GM21576 (cell line): ENCODE results near the gene ARMH1.
"Not testable (repeated sequence)": the region's sequence is repeated elsewhere in the genome, so short reads cannot be mapped to it uniquely, and the experiment has no call there.

ENCODE experiments used
- ATAC-seq: cut with Tn5 transposase; IDR thresholded peaks from one replicate; pipeline ENCODE4 v1.9.1; 2021; ENCODE audit warnings: mild to moderate bottlenecking, moderate library complexity; ENCODE audit not compliant: unreplicated experiment

ARMH1 gene

DNA sequence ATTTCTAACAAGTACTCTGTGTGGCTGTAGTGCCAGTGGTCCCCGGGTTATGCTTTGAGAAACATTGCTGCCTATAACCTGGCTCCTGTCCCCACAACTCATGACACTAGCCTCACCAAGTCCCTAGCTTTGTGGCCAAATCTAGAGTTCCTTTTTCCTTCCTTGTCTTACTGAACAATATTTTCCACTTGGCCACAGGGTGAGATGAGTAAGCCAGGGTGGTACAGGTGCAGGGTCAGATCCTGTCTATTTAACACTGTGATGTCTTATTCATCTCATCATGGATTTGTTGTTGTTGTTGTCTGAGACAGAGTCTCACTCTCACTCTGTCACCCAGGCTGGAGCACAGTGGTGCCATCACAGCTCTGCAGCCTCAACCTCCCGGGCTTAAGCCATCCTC lies 18.6 kb downstream of the ARMH1 start:
- no peak for ATAC-seq

DNA sequence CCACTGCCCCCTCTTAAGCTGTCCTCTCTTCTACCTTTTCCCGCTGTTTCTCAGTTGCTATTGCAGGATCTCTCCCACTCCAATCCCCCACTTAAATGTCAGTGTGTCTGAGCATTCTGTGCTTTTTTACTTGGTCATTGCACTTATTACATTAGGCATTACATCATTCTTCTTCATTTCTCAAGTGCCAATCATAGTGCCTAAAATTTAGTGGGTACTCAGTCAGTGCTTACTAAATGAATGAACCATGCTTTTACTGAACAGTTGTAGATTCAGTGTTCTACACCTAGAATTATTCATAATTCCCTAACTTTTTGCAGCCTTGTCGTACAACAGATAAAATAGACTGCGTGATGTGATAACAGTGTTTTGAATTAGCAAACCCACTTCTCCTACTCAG lies 19.4 kb downstream of the ARMH1 start:
- ATAC-seq, result no peak

DNA sequence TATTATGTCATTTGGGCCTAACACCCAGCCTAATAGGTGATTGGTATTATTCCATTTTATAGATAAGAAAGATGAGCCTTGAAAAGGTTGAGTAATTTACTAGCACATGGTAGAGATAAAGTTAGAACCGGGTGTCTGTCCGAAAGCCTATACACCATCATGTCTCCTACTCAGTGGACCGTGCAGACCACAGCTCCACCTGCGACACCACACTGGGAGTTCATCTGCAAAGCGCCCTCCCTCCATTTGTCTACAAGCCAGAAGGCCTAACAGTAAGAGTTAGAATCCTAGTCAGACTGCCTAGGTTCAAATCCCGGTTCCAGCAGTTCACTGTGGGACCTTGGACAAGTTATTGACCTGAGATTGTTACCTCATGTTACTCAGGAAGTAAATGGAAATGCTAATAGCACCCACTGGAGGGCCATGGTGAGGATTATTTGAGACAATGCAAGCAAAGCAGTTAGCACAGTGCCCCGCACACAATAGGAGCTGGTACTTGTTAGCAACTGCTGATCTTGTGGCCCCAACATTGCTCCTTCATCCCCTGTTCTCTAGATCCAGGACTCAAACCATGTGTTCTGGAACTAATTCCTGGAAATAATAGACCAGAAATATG lies 20.5 kb downstream of the ARMH1 start:
- ATAC-seq, result peak; percentile 73

DNA sequence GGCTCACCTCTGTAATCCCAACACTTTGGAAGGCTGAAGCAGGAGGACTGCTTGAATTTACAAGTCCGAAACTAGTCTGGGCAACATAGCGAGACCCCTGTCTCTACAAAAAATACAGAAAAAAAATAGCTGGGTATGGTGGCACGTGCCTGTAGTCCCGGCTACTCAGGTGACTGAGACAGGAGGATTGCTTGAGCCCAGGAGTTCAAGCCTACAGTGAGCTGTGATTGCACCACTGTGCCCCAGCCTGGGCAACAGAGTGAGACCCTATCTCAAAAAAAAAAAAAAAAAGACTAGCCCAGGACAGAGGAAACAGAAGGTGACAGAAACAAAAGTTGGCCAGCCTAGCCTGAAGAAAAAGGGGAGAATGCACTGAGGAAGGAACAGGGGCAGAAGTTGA lies 21.2 kb downstream of the ARMH1 start:
- ATAC-seq, result no peak

DNA sequence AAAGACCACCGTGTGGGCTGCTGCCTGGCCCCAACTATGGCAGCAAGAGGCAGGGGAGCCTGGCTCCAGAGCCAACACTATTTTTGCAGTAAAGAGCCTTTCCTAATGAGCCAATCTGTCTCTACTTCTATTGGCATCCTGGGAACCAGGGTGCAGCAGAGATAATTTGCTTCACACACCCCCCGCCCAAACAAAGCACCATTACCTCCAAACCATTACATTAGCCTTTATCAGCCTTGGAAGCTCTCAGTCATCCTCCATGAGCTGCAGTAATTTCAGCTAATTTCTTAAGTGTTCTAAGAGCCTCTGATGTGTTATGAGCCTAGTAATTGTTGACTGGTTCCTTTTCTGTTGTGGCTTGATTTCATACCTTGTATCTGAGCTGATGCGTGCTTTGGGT lies 21.6 kb downstream of the ARMH1 start:
- no peak for ATAC-seq

DNA sequence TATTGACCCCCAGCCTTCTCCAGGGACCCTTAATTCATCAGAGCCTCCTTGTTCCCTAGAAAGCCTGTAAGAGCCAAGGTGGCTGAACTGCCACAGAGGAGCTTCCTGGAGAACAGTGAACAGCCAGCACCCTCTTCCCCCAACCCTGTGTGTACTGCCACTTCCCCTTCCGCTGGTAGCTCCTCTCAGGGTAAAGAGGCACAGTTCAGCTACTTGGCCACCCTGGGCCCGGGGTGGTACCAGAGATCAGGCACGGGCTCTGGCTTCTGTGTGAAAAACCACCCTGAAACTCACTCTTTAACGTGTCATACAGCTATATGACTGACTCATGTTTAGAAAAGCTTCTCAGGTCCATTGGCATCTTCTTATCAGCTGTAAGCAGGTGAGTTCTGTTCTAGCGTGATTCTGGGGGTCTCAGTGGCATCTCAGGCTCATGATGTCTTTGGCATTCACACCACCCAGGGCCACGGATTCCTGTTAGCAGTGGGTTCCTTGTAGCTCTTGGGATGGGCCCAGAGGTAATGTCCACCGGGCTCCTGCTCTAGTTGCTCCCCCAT lies 22.4 kb downstream of the ARMH1 start:
- no peak for ATAC-seq

DNA sequence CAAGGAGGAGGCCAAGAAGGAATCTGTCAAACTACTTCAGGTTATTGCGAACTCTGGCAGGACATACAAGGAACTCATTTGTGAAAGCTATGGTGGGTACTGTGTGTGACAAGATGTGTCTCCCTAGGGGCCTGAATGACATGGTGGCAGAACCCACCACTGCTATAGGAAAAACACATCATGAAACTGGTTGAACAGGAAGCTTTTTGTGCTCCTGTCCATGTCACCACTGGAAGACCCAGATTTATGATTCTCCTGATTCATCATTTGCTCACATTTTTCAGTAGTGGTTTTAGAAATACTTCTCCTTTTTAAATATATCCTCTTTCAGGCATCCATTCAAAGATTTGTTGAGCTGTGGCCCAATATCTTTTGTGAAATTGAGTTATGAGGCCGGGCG lies 23.6 kb downstream of the ARMH1 start:
- ATAC-seq, result no peak

DNA sequence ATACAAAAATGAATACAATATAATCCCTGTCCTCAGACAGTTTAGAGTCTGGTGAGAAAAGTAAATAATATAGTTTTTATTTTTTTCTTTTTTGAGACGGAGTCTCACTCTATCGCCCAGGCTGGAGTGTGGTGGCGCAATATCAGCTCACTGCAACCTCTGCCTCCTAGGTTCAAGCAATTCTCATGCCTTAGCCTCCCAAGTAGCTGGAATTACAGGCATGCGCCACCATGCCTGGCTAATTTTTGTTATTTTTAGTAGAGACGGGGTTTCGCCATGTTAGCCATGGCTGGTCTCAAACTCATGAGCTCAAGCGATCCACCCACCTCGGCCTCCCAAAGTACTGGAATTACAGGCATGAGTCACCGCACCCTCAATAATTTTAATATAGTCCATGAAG lies 24.9 kb downstream of the ARMH1 start:
- not testable (repeated sequence) for ATAC-seq

DNA sequence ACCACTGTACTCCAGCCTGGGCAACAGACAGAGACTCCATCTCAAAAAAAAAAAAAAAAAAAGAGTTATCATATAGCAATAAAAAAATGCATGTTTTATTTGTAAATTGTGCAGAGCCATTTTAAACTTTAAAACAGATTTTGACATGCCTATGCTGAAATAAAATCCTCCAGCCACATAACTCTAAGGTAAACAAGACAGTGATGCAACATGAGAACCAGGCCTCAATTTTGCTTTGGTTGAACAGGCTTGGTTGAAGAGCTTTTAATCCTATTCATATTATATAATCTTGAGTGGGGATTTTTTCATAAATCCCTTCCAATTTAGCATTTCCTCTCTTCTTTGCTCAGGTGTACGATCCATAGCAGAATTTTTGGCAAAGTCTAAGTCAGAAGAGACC lies 26.1 kb downstream of the ARMH1 start:
- no peak for ATAC-seq

DNA sequence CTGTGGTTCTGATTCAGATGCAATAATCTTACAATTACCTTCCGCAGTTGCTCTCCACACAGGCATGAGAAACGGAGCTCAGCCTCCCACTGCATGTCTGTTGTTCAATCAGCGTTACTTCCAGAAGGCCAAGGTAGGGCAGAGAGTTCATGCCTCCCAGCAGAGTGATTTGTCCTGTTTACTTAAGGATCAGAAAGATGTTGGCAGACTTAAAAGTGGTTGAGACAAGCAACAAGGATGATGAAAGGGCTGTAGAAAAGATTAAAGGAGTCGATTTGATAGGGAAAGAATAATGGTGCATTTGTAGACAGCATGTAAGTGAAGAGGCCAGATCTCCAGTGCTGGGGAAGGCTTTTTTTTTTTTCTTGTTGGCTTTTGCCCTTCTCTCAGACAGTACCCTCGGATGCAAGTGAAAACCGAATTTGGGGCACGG lies 26.6 kb downstream of the ARMH1 start:
- no peak for ATAC-seq

DNA sequence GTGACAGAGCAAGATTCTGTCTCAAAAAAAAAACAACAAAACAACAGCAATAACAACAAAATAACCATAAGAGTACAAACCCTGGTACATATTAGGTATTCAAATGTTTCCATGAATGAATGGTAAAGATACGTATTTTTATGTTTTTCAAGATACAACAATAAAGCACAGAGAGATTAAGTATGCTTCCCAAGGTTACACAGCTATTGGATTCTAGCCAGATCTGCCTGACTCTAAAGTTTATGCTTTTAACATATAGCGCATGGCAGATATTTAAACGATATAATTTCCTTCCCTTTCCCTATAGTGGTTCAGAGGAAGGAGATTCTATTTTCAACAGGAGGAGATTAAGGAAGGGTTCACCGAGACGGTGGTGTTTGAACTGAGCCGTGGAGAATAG lies 31.0 kb downstream of the ARMH1 start:
- ATAC-seq, result no peak

DNA sequence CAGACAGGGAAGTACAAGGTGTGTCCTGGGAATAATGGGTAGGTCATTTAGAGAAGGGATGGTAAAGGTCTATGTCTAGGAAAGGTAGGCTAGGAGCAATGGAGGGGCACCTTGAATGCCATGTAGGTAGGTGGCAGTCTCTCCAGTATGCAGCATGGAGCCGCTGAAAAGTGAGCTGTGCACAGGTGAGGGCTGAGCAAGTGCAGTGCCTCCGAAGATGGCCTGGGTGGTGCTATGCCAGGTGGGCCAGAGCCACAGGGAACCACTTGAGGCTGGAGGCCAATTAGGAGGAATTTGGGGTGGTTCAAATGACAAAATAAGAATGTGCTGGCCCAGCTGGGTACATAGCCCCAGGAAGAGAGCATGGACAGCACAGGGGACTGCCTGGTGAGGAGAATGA lies 31.4 kb downstream of the ARMH1 start:
- ATAC-seq, result no peak

DNA sequence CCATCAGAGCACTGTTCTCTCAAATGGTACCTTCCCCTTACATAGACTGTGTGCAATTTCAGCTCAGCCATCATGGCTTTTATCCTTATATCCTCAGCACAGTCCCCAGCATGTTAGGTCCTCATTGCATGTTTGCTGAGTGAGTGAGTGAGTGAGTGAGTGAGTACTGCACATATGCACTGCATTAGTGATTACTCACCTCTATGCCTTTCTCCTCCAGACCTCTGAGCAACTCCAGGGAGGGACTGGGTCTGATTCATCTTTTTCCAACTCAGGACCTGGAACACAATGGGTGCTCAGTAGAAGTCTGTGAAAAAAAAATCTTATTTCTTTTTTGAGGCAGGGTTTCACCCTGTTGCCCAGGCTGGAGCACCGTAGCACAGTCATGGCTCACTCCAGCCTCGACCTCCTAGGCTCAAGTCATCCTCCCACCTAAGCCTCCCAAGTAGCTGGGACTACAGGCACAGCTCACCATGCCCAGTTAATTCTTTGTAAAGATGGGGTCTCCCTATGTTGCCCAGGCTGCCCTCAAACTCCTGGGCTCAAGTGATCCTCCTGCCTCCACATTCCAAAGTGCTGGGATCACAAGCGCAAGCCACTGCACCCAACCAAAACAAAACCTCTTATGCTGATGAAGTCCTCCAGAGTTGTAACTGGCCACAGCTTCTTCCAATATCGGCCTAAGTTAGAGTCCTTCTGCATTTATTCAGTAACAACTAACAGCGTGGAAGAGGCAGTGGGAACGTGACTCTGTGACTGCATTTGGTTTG lies 32.8 kb downstream of the ARMH1 start:
- no peak for ATAC-seq

DNA sequence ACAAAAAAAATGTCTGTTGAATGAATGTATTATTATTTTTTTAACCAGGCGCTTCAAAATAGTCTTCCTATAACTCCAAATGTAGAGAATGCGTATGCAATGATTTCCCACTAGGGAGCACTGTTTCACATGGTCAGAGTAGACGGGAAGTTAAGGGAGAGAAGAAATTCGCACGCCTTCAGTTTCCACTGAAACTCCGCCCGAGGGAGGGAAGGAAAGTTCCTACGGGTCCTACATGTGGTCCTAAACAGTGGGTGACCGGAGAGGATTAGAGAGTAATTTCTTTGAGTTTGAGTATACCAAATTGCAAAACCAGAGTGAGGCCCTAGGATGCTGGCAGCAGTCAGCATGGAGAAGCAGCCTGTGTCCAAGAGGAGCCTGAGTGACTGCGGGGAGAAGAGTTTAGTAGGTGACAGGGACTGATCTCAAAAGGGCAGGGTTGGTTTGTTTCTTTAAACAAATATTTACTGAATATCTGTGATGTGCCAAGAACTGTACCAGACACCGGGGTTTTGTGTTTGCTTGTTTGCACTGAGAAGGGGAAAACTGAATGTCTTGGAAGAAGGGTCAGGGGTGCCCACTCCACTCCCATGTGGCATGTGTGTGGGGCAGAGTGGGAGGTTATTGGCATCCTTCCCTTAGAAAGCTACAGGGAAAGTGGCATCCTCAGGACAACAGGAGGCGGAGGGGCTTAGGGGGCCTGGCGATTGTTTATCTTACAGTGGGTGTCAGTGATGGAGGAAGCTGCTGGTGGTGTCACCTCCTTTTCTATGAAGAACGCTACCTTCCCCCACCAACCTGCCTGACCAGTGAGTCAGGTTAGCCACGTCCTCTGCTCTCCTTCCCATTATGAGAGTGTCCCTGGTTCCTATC lies 33.7 kb downstream of the ARMH1 start:
- no peak for ATAC-seq

DNA sequence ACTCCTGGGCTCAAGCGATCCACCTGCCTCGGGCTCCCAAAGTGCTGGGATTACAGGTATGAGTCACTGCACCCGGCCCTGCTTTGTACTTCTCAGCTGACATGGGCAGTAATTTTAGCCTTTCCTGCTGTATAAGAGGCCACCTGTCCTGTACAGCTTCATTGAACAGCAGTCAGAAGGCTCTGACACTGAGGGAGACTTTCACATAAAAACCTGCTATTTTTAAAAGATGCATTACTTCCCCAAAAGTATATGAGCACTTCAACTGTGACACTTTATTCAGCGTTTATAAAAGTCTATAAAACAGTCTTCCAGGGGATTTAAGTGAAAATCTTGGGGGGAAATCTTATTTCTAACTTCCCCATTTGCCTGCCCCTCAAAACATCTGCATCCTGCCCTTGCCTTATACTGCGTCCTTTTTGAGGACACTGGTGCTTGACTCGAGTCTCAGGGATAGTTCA lies 38.8 kb downstream of the ARMH1 start:
- peak; percentile 57 for ATAC-seq

DNA sequence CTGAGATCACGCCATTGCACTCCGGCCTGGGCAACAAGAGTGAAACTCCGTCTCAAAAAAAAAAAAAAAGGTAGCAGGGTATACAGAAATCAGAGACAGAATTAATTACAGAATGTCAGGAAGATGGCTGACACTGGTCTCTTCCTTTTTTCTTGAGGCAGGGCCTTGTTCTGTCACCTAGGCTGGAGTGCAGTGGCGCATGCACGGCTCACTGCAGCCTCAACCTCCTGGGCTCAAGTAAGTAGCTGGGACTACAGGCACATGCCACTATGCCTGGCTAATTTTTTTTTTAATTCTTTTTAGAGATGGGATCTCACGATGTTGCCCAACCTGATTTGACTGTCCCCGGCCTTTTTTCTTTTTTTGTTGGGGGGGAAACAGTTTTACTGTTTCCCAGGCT lies 40.0 kb downstream of the ARMH1 start:
- no peak for ATAC-seq

DNA sequence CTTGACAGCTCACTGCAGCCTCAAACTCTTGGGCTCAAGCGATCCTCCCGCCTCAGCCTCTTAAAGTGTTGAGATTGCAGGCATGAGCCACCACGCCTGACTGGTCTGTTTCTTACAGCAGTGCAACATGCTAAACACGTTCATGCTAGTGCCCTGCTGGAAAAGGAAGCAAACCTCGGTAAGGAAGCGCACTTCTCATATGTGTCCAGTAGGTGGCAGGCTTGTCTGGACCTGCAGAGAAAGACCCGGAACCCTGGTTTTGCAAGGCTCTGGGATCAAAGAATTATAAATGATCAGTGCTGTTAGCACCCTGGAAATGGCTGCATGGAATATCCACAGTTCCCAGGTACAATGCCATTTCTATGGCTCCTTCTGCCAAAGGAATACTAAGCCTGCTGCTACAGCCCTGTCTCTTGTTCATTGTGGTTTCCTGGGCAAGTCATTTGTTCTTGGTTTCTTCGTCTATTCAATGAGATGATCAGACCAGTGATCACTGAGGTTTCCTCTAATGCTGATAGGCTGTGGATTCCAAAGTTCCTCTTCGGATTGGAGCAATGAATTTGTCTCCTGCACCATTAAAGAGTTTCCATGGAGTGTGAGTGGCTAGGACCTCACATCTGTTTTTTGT lies 40.5 kb downstream of the ARMH1 start:
- ATAC-seq, result no peak

DNA sequence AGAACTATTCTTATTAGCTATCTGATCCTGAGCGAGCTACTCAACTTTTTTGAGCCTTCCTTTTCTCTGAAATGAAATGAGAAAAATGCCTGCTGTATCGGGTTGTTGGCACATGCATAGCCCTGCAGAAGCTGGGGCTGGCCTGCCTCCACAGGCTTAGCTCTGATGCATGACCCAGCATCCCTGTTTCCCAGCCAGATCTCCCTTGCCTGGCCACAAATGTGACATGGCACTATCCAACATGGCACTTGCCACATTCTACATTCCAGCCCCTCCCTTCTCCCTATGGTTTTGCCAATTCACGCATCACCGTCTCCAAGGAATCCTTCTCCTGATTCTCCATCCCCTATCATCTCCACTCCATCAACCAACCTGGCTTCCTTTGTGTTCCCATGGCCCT lies 42.6 kb downstream of the ARMH1 start:
- no peak for ATAC-seq

DNA sequence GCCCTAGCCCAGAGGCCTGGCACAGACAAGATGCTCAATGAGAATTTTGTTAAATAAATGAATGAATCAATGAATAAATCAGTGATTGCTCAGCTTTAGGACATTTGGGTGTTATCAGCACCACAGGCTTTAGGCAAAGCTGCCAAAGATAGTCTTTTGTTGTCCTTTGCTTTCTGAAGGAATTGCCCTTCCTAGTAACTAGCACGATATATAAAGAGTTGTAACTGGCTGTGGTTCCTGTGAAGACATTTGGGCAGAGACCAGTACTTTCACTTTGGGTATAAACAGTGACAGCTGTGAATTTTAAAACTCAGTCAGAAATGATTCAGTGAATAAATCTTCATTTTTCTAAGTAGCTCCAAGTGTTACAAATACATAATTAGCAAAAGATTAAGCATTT lies 43.1 kb downstream of the ARMH1 start:
- no peak for ATAC-seq

DNA sequence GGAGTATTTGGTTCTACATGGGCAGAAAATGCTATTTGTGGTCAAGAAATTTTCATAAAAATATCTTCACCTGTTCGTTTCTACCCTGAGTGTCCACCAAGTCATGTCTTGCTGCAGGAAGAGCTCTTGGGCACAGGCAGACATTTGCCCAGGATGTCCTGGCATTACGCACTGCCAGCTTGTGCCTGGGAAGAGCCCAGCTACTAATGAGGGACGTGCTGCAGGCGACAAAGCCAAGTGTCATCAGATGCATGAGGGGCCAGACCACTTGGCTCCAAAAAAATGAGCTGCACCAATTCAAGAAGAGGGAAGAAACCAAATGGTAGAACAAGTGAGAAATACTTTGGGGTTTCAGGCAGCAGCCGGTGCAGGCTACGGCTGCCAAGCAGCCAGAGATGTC lies 43.6 kb downstream of the ARMH1 start:
- no peak for ATAC-seq

DNA sequence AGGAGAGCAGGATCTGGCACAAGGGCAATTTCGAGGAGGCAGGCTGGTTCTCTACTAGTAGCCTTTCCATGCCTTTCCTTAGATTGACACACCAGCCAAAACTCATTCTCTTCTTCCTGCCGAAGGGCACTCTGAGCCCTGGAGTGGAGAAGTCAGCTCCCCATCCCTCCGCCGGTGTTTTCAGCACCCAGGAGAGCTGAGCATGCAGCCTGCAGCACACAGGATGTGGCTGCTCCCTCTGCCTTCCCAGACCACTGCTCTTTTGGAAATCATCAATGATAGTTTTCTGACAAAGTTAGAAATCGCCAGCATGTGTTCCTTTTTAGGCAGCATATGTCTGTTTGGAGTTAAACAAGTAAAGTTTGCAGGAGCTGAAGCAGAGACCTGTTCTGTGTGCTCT lies 44.8 kb downstream of the ARMH1 start:
- no peak for ATAC-seq
